Ascending aorta (tissue), 2 donors: Measurements from ENCODE around the gene ARL5C. TPM values are rescaled to one million over a fixed set of nuclear protein-coding genes. Genes with fewer than 3 reads are reported as not detected.

ENCODE experiments used
- DNase-seq, 2 donors: peaks; one replicate each; pipeline ENCODE4 v3.0.0-alpha.2; 2019; ENCODE audit warnings: low spot score in 2 of 2
- H3K27ac ChIP-seq, 2 donors: fragments of 200-600 bp; sonication (generic); one replicate each; pipeline ENCODE4 v1.5.1; 2016 to 2017; ENCODE audit warnings: mild to moderate bottlenecking in 1 of 2
- H3K27me3 ChIP-seq: fragments of 200-600 bp; sonication (generic); one replicate; pipeline ENCODE4 v1.5.1; 2017
- H3K36me3 ChIP-seq, 2 donors: fragments of 200-600 bp; sonication (generic); one replicate each; pipeline ENCODE4 v1.5.1; 2016
- H3K4me1 ChIP-seq, 2 donors: fragments of 200-600 bp; sonication (generic); one replicate each; pipeline ENCODE4 v1.5.1; 2016 to 2017; ENCODE audit warnings: mild to moderate bottlenecking in 1 of 2
- H3K4me3 ChIP-seq, 2 donors: fragments of 200-600 bp; sonication (generic); one replicate each; pipeline ENCODE4 v1.5.1; 2016 to 2017; ENCODE audit warnings: mild to moderate bottlenecking in 1 of 2
- H3K9me3 ChIP-seq, 2 donors: fragments of 200-600 bp; sonication (generic); one replicate each; pipeline ENCODE4 v1.5.1; 2016
- intact Hi-C: fragments of 100-400 bp; cut with DNase I; formaldehyde crosslinking; loops from one replicate; pipeline ENCODE4 v1.15.1; 2023
- total RNA-seq: library from RNA; depleted of rRNA; stranded (reverse); fragments of >200 nt; gene quantifications from one replicate; pipeline ENCODE4 v1.1.0, GENCODE V29; 2016
- TF ChIP-seq, protein P1 (sequence below), 3 experiments: fragments of 200-600 bp in 2 of 3; fragments of 450-650 bp in 1 of 3; sonication (generic) in 2 of 3; IDR thresholded peaks; one replicate each; pipeline ENCODE4 v1.5.1; 2016 to 2019; ENCODE audit warnings: antibody characterized with exemption in 3 of 3, mild to moderate bottlenecking in 1 of 3, moderate library complexity in 1 of 3

ARL5C gene
- total RNA-seq, 1 donor from 2014 or later, result not detected

DNA sequence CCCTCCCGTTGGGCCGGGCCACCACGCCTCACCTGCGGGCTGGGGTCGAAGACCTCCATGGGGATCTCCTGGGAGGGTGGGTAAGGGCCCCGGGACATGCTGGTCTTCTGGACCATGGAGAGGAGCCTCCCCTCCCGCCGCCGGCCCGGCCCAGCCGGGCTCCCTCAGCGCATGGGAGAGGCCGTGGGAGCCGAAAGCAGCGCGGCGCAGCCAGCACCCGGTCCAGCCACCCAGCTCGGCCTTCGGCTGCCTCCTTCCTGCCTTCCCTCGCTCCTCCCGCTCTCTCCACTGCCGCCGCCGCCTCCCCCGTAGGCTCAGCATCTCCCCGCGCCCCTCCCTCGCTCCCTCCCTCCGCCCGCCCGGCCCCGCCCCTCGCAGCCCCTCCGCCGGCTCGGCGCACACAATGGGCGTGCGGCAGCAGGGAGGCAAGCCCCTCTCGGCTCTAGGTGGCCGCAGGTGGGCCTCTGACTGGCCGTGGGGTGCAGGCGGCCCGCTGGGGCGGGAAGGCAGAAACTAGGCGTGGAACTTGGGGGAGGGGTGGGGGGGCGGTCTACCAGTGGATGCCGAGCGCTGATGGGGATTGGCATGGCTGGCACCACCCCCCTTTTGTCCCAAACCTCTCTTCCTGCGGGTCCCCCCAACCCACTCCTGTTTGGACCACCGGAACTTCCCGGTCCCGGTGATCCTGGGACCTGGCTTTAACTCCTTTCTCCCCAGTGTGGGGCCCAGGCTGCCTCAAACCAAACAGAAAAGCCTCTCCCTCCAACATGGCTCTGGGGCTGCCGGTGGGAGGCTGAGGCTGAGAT, 31.6 kb upstream of the ARL5C start, which contains the start of gene CACNB1:
CACNB1 (minus strand) TSS at position 290 of the 806 bp plus-strand sequence; CDS start at position 116, 174 bp downstream.
- peaks cover 27 to 64% of the 10 kb centered on the region in 2 donors for H3K4me1 ChIP-seq
- DNase-seq, result peak in 1 of 2 donors; percentile 87

DNA sequence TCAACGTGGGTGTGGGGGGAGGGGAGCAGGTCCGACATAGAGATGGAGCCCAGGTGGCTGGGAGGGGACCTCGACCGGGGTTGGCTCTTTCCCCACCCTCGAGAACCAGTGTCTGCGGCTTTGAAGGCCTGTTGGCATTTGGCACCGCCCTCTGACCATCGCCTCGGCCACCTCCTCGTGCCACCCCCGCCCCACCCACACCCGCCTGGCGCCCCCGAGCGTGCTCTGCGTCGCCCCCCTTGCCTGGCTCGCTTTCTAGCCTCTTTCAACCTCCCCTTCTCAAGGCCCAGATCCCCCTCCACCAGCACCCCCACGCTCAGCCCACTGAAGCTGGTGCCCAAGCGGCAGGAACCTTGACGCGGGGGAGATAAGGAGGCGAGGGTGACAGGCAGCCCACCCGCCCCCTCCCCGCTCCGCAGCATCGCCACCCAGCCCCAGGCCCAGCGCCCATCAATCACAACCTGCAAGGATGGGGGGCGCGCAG, 30.9 kb upstream of the ARL5C start:
- TF ChIP-seq, protein P1, sequence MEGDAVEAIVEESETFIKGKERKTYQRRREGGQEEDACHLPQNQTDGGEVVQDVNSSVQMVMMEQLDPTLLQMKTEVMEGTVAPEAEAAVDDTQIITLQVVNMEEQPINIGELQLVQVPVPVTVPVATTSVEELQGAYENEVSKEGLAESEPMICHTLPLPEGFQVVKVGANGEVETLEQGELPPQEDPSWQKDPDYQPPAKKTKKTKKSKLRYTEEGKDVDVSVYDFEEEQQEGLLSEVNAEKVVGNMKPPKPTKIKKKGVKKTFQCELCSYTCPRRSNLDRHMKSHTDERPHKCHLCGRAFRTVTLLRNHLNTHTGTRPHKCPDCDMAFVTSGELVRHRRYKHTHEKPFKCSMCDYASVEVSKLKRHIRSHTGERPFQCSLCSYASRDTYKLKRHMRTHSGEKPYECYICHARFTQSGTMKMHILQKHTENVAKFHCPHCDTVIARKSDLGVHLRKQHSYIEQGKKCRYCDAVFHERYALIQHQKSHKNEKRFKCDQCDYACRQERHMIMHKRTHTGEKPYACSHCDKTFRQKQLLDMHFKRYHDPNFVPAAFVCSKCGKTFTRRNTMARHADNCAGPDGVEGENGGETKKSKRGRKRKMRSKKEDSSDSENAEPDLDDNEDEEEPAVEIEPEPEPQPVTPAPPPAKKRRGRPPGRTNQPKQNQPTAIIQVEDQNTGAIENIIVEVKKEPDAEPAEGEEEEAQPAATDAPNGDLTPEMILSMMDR (IDR thresholded peaks at IDR 0.05), result no peak
- peaks cover 24 to 57% of the 10 kb centered on the region in 2 donors for H3K4me1 ChIP-seq
- peak overlapping the region; percentile 84 to 90 for H3K4me3 ChIP-seq
- intact Hi-C loops, result loop anchor here (5.0 kb wide), 3 partner anchors 35 to 265 kb away; partner anchors contain the start of genes CDK12 and FBXL20
- H3K27me3 ChIP-seq, result no peaks in the 10 kb centered on the region
- H3K27ac ChIP-seq, result peak overlapping the region; percentile 92 to 98
- H3K36me3 ChIP-seq, result peaks cover 22 to 29% of the 10 kb centered on the region in 2 donors
- peak in 1 of 2 donors; percentile 79 for DNase-seq
- H3K9me3 ChIP-seq, result no peaks in the 10 kb centered on the region

More for the DNA sequence above, 31.6 kb upstream of the ARL5C start, which contains the start of gene CACNB1:
- H3K9me3 ChIP-seq, result no peaks in the 10 kb centered on the region
- intact Hi-C loops, result loop anchor here (5.0 kb wide), 3 partner anchors 35 to 265 kb away; partner anchors contain the start of genes CDK12 and FBXL20
- H3K4me3 ChIP-seq, result peak within 1 kb of the TSS; percentile 84 to 90
- peak within 1 kb of the TSS; percentile 92 to 98 for H3K27ac ChIP-seq
- TF ChIP-seq, protein P1 (IDR thresholded peaks at IDR 0.05), result no peak
- no peaks in the 10 kb centered on the region for H3K27me3 ChIP-seq
- H3K36me3 ChIP-seq, result peaks cover 22 to 29% of the 10 kb centered on the region in 2 donors

DNA sequence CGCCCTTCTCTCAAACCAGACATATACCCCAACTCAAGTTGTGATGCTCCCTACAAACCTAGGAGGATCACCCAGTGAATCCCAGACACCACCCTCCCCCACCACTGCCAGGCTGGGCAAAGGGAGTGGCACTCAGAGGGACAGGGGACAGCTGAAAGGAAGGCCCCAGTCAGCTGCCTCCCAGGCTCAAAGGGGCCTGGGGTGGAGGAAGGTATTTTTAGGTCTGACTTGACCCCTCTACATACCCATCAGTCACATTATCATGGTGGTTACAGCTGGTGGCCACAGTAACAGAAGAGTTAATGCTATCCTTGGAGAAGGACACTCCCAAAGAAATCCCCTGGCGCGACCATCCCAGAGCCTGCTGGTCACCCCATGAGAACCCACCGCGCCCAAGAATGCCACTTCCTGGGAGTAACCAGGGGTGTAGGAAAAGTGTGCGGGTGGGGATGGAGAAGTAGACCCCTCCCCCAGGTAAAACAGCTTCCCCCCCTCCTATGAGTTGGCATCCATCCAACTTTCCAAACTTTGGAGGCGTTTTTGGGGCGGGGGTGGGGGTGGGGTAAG, 30.4 kb upstream of the ARL5C start:
- intact Hi-C loops, result loop anchor here (5.0 kb wide), 3 partner anchors 36 to 266 kb away; partner anchors contain the start of genes CDK12 and FBXL20
- Histone ChIP-seq H3K4me3 (peak overlapping the region; percentile 84 to 90), H3K27ac (peak overlapping the region; percentile 92 to 98), H3K4me1 (peaks cover 20 to 52% of the 10 kb centered on the region in 2 donors), H3K27me3 (no peaks in the 10 kb centered on the region), H3K9me3 (no peaks in the 10 kb centered on the region), H3K36me3 (peaks cover 22 to 29% of the 10 kb centered on the region in 2 donors)
- no peak for DNase-seq
- TF ChIP-seq, protein P1 (IDR thresholded peaks at IDR 0.05), result no peak

DNA sequence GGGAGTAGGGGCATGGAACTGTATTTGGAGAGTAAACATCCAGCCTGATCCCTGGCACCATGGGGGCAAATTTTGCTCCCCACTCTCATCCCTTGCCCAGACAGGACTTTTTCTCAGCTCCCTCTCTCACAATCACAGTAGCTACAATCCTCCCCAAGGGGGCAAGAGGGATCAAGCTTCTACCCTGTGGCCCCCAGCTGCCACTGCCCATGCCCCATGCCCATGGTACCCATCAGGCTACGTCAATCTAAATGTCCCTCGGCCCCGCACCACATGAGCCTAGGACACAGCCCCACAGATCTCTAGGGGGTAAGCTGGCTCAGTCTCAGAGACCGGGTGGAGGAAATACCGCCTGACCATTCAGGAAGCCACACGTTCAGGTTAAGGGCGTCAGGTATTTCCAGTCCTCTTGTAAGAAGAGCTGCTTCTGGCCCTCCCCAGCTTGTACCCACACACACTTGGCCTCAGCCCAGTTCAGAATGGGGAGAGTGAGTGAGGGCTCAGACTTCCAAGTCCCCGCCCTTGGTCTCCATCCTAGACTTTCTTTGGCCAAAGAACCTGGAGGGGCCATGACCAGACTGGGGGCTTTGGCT, 29.7 kb upstream of the ARL5C start:
- Histone ChIP-seq H3K27me3 (no peaks in the 10 kb centered on the region), H3K9me3 (no peaks in the 10 kb centered on the region), H3K27ac (peak overlapping the region; percentile 92 to 98), H3K4me1 (peaks cover 14 to 45% of the 10 kb centered on the region in 2 donors), H3K36me3 (peaks cover 27 to 31% of the 10 kb centered on the region in 2 donors), H3K4me3 (peak overlapping the region; percentile 84 to 90)
- intact Hi-C loops, result loop anchor here (2.0 to 5.0 kb wide), 5 partner anchors 31 to 267 kb away; partner anchors contain the start of genes CDK12 and FBXL20
- TF ChIP-seq, protein P1 (IDR thresholded peaks at IDR 0.05), result no peak
- DNase-seq, result no peak

DNA sequence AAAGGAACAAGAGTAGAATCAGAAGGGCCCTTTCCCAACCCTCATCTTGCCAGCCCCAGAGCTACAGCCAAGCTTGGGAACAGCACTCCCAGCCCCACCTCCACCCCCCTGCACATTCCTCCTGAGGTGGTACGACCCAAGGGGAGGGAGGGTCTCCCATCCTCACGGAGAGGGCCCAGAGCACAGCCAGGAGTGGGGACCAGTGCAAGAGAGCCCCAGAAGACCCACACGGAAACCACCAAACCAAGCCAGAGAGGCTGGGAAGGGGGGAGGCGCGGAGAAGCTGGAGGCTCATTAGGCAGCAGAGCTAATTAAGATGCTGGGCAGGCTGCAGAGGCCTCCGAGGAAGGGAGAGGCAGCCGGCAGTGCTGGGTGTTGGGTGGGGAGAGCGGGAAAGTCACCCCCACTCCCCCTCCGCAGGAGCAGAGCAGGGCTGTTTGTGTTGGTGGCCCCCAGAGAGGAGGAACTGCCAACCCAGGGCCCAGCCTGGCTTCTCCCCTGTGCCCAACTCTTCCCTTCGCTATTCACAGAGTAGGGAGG, 29.1 kb upstream of the ARL5C start:
- DNase-seq, result no peak
- peaks cover 33 to 37% of the 10 kb centered on the region in 2 donors for H3K36me3 ChIP-seq
- peaks cover 14 to 44% of the 10 kb centered on the region in 2 donors for H3K4me1 ChIP-seq
- no peaks in the 10 kb centered on the region for H3K27me3 ChIP-seq
- peak overlapping the region; percentile 35 to 90 for H3K4me3 ChIP-seq
- intact Hi-C loops, result loop anchor here (2.0 to 5.0 kb wide), 5 partner anchors 30 to 267 kb away; partner anchors contain the start of genes CDK12 and FBXL20
- TF ChIP-seq, protein P1 (IDR thresholded peaks at IDR 0.05), result no peak
- no peaks in the 10 kb centered on the region for H3K9me3 ChIP-seq
- H3K27ac ChIP-seq, result peak overlapping the region; percentile 92 to 98
